Astrocyte (in vitro differentiated cells and primary cell): Measurements from ENCODE around the gene FRMD4A. TPM values are rescaled to one million over a fixed set of nuclear protein-coding genes. Genes with fewer than 3 reads are reported as not detected.
A peak's percentile ranks its signal among the peaks of the same experiment; 100 is the strongest.

Experiments used
- DNase-seq: peaks from one replicate; pipeline ENCODE4 v3.0.0-alpha.2; 2010; ENCODE audit warnings: low read depth
- FAIRE-seq: peaks from 2 replicates; lab custom pipeline; 2011; peaks lifted over from hg19 to GRCh38; lab: Jason Lieb, UNC
- H2AFZ ChIP-seq: 2 replicates; pipeline ENCODE4 v1.6.0; 2012; ENCODE audit warnings: low read depth, low read length, inconsistent platforms
- H3K27ac ChIP-seq: 2 replicates; pipeline ENCODE4 v1.5.1; 2011; ENCODE audit warnings: low read depth, low read length, inconsistent platforms
- H3K27me3 ChIP-seq: 2 replicates; pipeline ENCODE4 v1.6.0; 2011; ENCODE audit warnings: low read length, inconsistent platforms; ENCODE audit not compliant: insufficient read depth
- H3K36me3 ChIP-seq: 2 replicates; pipeline ENCODE4 v1.5.1; 2011; ENCODE audit warnings: low read length, inconsistent platforms; ENCODE audit not compliant: insufficient read depth
- H3K4me1 ChIP-seq: 2 replicates; pipeline ENCODE4 v1.5.1; 2011; ENCODE audit warnings: low read length, inconsistent platforms; ENCODE audit not compliant: insufficient read depth
- H3K4me2 ChIP-seq: 2 replicates; pipeline ENCODE4 v1.6.0; 2012; ENCODE audit warnings: low read length, inconsistent platforms
- H3K4me3 ChIP-seq: 2 replicates; pipeline ENCODE4 v1.5.1; 2011; ENCODE audit warnings: low read depth, mild to moderate bottlenecking, low read length, inconsistent platforms; ENCODE audit not compliant: insufficient read depth
- H3K79me2 ChIP-seq: 2 replicates; pipeline ENCODE4 v1.6.0; 2012; ENCODE audit warnings: mild to moderate bottlenecking, low read length, inconsistent platforms; ENCODE audit not compliant: insufficient read depth
- H3K9ac ChIP-seq: 2 replicates; pipeline ENCODE4 v1.6.0; 2012; ENCODE audit warnings: mild to moderate bottlenecking, low read length, inconsistent platforms
- H3K9me3 ChIP-seq: 2 replicates; pipeline ENCODE4 v1.5.1; 2012; ENCODE audit warnings: low read depth, mild to moderate bottlenecking, low read length, inconsistent platforms; ENCODE audit not compliant: insufficient read depth
- H4K20me1 ChIP-seq: 2 replicates; pipeline ENCODE4 v1.6.0; 2012; ENCODE audit warnings: low read length, inconsistent platforms; ENCODE audit not compliant: insufficient read depth
- H3K27ac Mint-ChIP-seq: one replicate; pipeline ENCODE4 v1.8.0; 2021; ENCODE audit warnings: mild to moderate bottlenecking, mixed read lengths; ENCODE audit not compliant: unreplicated experiment
- H3K27me3 Mint-ChIP-seq: one replicate; pipeline ENCODE4 v1.8.0; 2021; ENCODE audit warnings: low read depth, mixed read lengths; ENCODE audit not compliant: unreplicated experiment
- H3K36me3 Mint-ChIP-seq: one replicate; pipeline ENCODE4 v1.8.0; 2021; ENCODE audit warnings: low read depth, mixed read lengths; ENCODE audit not compliant: unreplicated experiment
- H3K4me1 Mint-ChIP-seq: one replicate; pipeline ENCODE4 v1.8.0; 2021; ENCODE audit warnings: low read depth, mixed read lengths; ENCODE audit not compliant: unreplicated experiment
- H3K4me3 Mint-ChIP-seq: one replicate; pipeline ENCODE4 v1.8.0; 2021; ENCODE audit warnings: mild to moderate bottlenecking, moderate library complexity, mixed read lengths; ENCODE audit not compliant: unreplicated experiment
- H3K9me3 Mint-ChIP-seq: one replicate; pipeline ENCODE4 v1.8.0; 2021; ENCODE audit warnings: mild to moderate bottlenecking, mixed read lengths; ENCODE audit not compliant: unreplicated experiment
- CTCF ChIP-seq: IDR thresholded peaks from 2 replicates; pipeline ENCODE4 v1.5.1; 2011; ENCODE audit warnings: low read depth, mild to moderate bottlenecking, inconsistent platforms, low read length, moderate library complexity; ENCODE audit not compliant: insufficient read depth
- EZH2 ChIP-seq: IDR thresholded peaks from 2 replicates; pipeline ENCODE4 v1.6.1; 2012; ENCODE audit warnings: mild to moderate bottlenecking, low read length, inconsistent platforms; ENCODE audit not compliant: insufficient read depth
- total RNA-seq: library from RNA; stranded (reverse); gene quantifications from 2 replicates; pipeline ENCODE4 v1.2.1, GENCODE V29; 2021

Gene FRMD4A
- total RNA-seq, 1 donor from 2014 or later: 82.5 TPM

GRCh38 chr10:14225379-14225778, 105.3 kb downstream of the FRMD4A start:
- Histone ChIP-seq H3K36me3 (no peaks in the 10 kb centered on the region), H3K79me2 (no peaks in the 10 kb centered on the region), H3K4me2 (no peak overlapping the region), H3K27me3 (peaks cover 10% of the 10 kb centered on the region), H2AFZ (no peak overlapping the region), H4K20me1 (no peaks in the 10 kb centered on the region), H3K4me1 (peaks cover 1% of the 10 kb centered on the region), H3K9me3 (no peaks in the 10 kb centered on the region), H3K4me3 (no peak overlapping the region), H3K27ac (no peak overlapping the region), H3K9ac (no peak overlapping the region)
- peaks cover 13% of the 10 kb centered on the region for H3K4me1 Mint-ChIP-seq
- peaks cover 24% of the 10 kb centered on the region for H3K27me3 Mint-ChIP-seq
- FAIRE-seq: no peak
- no peaks in the 10 kb centered on the region for H3K36me3 Mint-ChIP-seq
- no peak for DNase-seq
- H3K27ac Mint-ChIP-seq: no peak overlapping the region
- H3K4me3 Mint-ChIP-seq: no peak overlapping the region
- H3K9me3 Mint-ChIP-seq: no peaks in the 10 kb centered on the region
- TF ChIP-seq EZH2 (no peak), CTCF (no peak)

GRCh38 chr10:14220026-14220425, 110.7 kb downstream of the FRMD4A start:
- H3K9ac ChIP-seq: peak overlapping the region; percentile 51
- TF ChIP-seq CTCF (no peak), EZH2 (no peak)
- H3K4me1 Mint-ChIP-seq: peaks cover 23% of the 10 kb centered on the region
- peaks cover 2% of the 10 kb centered on the region for H3K27me3 ChIP-seq
- peak overlapping the region; percentile 52 for H3K4me2 ChIP-seq
- H4K20me1 ChIP-seq: no peaks in the 10 kb centered on the region
- H3K4me1 ChIP-seq: peaks cover 17% of the 10 kb centered on the region
- no peaks in the 10 kb centered on the region for H3K9me3 ChIP-seq
- FAIRE-seq: no peak
- no peaks in the 10 kb centered on the region for H3K36me3 Mint-ChIP-seq
- no peak overlapping the region for H3K4me3 ChIP-seq
- H3K9me3 Mint-ChIP-seq: no peaks in the 10 kb centered on the region
- H3K27ac ChIP-seq: peak overlapping the region; percentile 61
- no peak overlapping the region for H2AFZ ChIP-seq
- H3K27ac Mint-ChIP-seq: no peak overlapping the region
- H3K4me3 Mint-ChIP-seq: no peak overlapping the region
- DNase-seq: peak; percentile 46
- H3K79me2 ChIP-seq: no peaks in the 10 kb centered on the region
- H3K27me3 Mint-ChIP-seq: peaks cover 19% of the 10 kb centered on the region
- no peaks in the 10 kb centered on the region for H3K36me3 ChIP-seq

- H3K4me3 ChIP-seq: no peak overlapping the region
- no peak overlapping the region for H2AFZ ChIP-seq
- no peaks in the 10 kb centered on the region for H3K9me3 Mint-ChIP-seq
- no peak overlapping the region for H3K4me3 Mint-ChIP-seq
- peaks cover 21% of the 10 kb centered on the region for H3K4me1 Mint-ChIP-seq
- H3K79me2 ChIP-seq: no peaks in the 10 kb centered on the region
- peak overlapping the region; percentile 52 for H3K4me2 ChIP-seq
- TF ChIP-seq CTCF (no peak), EZH2 (no peak)
- H3K4me1 ChIP-seq: peaks cover 17% of the 10 kb centered on the region
- FAIRE-seq (no peak), DNase-seq (peak; percentile 67)
- H3K9me3 ChIP-seq: no peaks in the 10 kb centered on the region
- H3K9ac ChIP-seq: peak overlapping the region; percentile 51
- H4K20me1 ChIP-seq: no peaks in the 10 kb centered on the region
- H3K27me3 ChIP-seq: peaks cover 2% of the 10 kb centered on the region
- peak overlapping the region; percentile 92 for H3K27ac Mint-ChIP-seq
- peaks cover 19% of the 10 kb centered on the region for H3K27me3 Mint-ChIP-seq
- H3K36me3 Mint-ChIP-seq: no peaks in the 10 kb centered on the region
- peak overlapping the region; percentile 61 for H3K27ac ChIP-seq
- H3K36me3 ChIP-seq: no peaks in the 10 kb centered on the region
Measured at GRCh38 chr10:14219411-14219810, 111.3 kb downstream of the FRMD4A start.
